Peyer's patch (tissue), 4 donors: ENCODE data around the gene DHRS1.

Source experiments
- POLR2A ChIP-seq, 2 donors: fragments of 450-650 bp; IDR thresholded peaks; one replicate each; pipeline ENCODE4 v1.5.1; 2017; ENCODE audit warnings: antibody characterized with exemption in 2 of 2, mild to moderate bottlenecking in 2 of 2, moderate library complexity in 2 of 2
- TF ChIP-seq, protein P1 (sequence below), 6 experiments: fragments of 450-650 bp in 4 of 6; fragments of 200-600 bp in 2 of 6; sonication (generic) in 1 of 6; IDR thresholded peaks; one replicate each; pipeline ENCODE4 v1.5.1; 2017 to 2019; ENCODE audit warnings: antibody characterized with exemption in 6 of 6, mild to moderate bottlenecking in 3 of 6, moderate library complexity in 1 of 6

DNA sequence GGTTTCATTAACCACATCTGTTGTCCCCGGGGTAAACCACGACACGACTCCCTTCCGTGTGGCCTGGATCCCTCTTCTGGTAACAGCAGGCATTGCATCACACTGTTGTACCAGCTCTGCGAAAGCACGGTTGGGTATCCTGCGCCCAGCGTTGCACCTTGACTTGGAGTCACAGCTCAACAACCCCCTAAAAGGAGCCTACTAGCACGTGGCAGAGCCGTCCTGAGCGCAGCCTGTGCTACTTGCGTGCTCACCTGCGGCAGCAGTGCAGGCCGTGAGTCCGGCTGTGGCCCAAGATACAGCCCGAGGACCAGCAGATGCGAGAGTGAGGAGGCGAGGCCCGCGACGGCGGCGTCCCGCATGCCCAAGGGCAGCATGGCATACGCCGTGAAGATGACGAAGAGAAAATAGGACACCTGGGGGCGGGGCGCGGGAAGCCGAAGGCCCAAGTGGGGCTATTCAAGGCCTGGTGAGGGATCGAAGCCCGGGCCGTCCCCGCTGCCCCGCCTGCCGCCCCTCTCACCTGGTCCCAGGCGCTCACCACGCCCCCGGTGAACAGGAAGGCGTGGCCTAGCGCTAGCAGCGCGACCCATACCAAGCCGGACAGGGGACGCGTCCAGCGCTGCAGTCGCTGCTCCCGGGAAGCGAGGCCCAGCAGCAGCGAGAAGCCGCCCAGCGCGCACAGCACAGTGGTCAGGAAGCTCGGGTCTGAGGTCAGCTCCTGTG lies 32.9 kb upstream of the DHRS1 start:
- TF ChIP-seq, protein P1, sequence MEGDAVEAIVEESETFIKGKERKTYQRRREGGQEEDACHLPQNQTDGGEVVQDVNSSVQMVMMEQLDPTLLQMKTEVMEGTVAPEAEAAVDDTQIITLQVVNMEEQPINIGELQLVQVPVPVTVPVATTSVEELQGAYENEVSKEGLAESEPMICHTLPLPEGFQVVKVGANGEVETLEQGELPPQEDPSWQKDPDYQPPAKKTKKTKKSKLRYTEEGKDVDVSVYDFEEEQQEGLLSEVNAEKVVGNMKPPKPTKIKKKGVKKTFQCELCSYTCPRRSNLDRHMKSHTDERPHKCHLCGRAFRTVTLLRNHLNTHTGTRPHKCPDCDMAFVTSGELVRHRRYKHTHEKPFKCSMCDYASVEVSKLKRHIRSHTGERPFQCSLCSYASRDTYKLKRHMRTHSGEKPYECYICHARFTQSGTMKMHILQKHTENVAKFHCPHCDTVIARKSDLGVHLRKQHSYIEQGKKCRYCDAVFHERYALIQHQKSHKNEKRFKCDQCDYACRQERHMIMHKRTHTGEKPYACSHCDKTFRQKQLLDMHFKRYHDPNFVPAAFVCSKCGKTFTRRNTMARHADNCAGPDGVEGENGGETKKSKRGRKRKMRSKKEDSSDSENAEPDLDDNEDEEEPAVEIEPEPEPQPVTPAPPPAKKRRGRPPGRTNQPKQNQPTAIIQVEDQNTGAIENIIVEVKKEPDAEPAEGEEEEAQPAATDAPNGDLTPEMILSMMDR (IDR thresholded peaks at IDR 0.05): peak; percentile 76 to 88 (median 83)
- no peak for TF ChIP-seq POLR2A (IDR thresholded peaks at IDR 0.05)
